ENCODE results near the gene C4orf46. TPM values are rescaled to one million over a fixed set of nuclear protein-coding genes. Genes with fewer than 3 reads are reported as not detected.

The C4orf46 gene
- total and polyA plus RNA-seq, 2 of the 4 experiments (the other 2 are of a cell fraction), result 8.1 to 10.0 TPM

- Histone ChIP-seq H3K9ac (ENCODE audit: low read depth, low read length) (no peak overlapping the region), H3K18ac (ENCODE audit: low read depth, low read length) (no peak overlapping the region), H3K4me2 (ENCODE audit: low read depth, low read length) (no peak overlapping the region), H3K4ac (ENCODE audit: low read depth, low read length) (no peak overlapping the region), H3K56ac (ENCODE audit: extremely low read depth, insufficient read depth, low read length) (no peak overlapping the region), H4K20me1 (ENCODE audit: insufficient read depth, low read length) (no peaks in the 10 kb centered on the region), H2BK120ac (ENCODE audit: low read depth, low read length) (no peak overlapping the region), H3K14ac (replicated peaks; ENCODE audit: low read depth, low read length) (no peak overlapping the region), H2AK5ac (ENCODE audit: low read depth, low read length) (no peak overlapping the region), H3K36me3 (ENCODE audit: control insufficient read depth, insufficient read depth, low read length) (no peaks in the 10 kb centered on the region), H2BK5ac (ENCODE audit: low read depth, low read length, poor library complexity, severe bottlenecking) (no peak overlapping the region), H2BK20ac (ENCODE audit: low read depth, low read length) (no peak overlapping the region), H2AFZ (replicated peaks; ENCODE audit: low read length, poor library complexity) (no peak overlapping the region), H3K9me1 (ENCODE audit: insufficient read depth, low read length) (no peaks in the 10 kb centered on the region), H3K27me3 (ENCODE audit: control insufficient read depth, insufficient read depth, low read length) (no peaks in the 10 kb centered on the region), H4K91ac (ENCODE audit: insufficient read depth, low read depth, low read length) (no peak overlapping the region), H3K27ac (ENCODE audit: insufficient read depth, low read length) (no peak overlapping the region), H3K4me3 (ENCODE audit: insufficient read depth, low read depth, low read length) (no peak overlapping the region), H3K4me1 (ENCODE audit: control insufficient read depth, insufficient read depth, low read length) (no peaks in the 10 kb centered on the region), H3K23ac (ENCODE audit: low read depth, low read length) (no peak overlapping the region), H3K9me3 (ENCODE audit: control insufficient read depth, insufficient read depth, low read length) (no peaks in the 10 kb centered on the region), H4K5ac (ENCODE audit: low read depth, low read length) (no peak overlapping the region), H3K79me1 (ENCODE audit: low read depth in 1 of 2, low read length in 2 of 2) (peaks cover 2 to 21% of the 10 kb centered on the region in 2 experiments; a peak in 2 of 4 replicates), H4K8ac (ENCODE audit: low read depth in 2 of 2, low read length in 2 of 2) (no peak overlapping the region), H2AK9ac (replicated peaks; ENCODE audit: low read depth, low read length, poor library complexity) (no peak overlapping the region), H2BK15ac (ENCODE audit: low read depth, low read length) (no peak overlapping the region)
- in situ Hi-C loops (cut with MboI; ENCODE audit: low sequenced_read_pairs), result no loop called here
- POLR2A ChIA-PET (ENCODE audit: unreplicated experiment), result interaction anchor here (0.7 kb wide), 1 partner anchor 10 kb away, joined by 3 read pairs; no protein-coding TSS in a partner anchor
- CTCF ChIA-PET, result interaction anchor here (0.6 to 2.0 kb wide), 4 partner anchors 12 to 629 kb away, joined by 3 to 6 read pairs (median 4); no protein-coding TSS in a partner anchor
- intact Hi-C loops (cut with micrococcal nuclease), result no loop called here
- DNase-seq (peak; percentile 25), ATAC-seq (ENCODE audit: low read depth) (no peak)
- TF ChIP-seq FOS (IDR thresholded peaks at IDR 0.05; ENCODE audit: low read depth, low read length), result no peak
- TF ChIP-seq RAD21 (IDR thresholded peaks at IDR 0.05; ENCODE audit: low read length), result peak; percentile 27; the same call in 1 of the 2 replicates
- no peak for TF ChIP-seq MAZ (IDR thresholded peaks at IDR 0.05; ENCODE audit: borderline replicate concordance, low read depth, low read length)
- no peak for TF ChIP-seq CHD1 (IDR thresholded peaks at IDR 0.05; ENCODE audit: low read depth, low read length)
- no peak for TF ChIP-seq RFX5 (IDR thresholded peaks at IDR 0.05; ENCODE audit: low read depth, low read length)
- TF ChIP-seq POLR2A (IDR thresholded peaks at IDR 0.05; ENCODE audit: low read depth, low read length), result no peak
- TF ChIP-seq ELK1 (IDR thresholded peaks at IDR 0.05; ENCODE audit: borderline replicate concordance, low read depth, low read length), result no peak
- no peak for TF ChIP-seq CEBPB (IDR thresholded peaks at IDR 0.05; ENCODE audit: low read depth, low read length)
- TF ChIP-seq SMC3 (IDR thresholded peaks at IDR 0.05; ENCODE audit: low read depth, low read length), result no peak
- no peak for TF ChIP-seq NFE2L2 (IDR thresholded peaks at IDR 0.05; ENCODE audit: low read depth, low read length)
- no peak for TF ChIP-seq MXI1 (IDR thresholded peaks at IDR 0.05; ENCODE audit: borderline replicate concordance, low read depth, low read length)
- TF ChIP-seq CTCF (conservative IDR thresholded peaks at IDR 0.05; ENCODE audit: low read depth, low read length), result peak; percentile 39
- no peak for TF ChIP-seq BHLHE40 (IDR thresholded peaks at IDR 0.05; ENCODE audit: low read depth, low read length)
- TF ChIP-seq RCOR1 (IDR thresholded peaks at IDR 0.05; ENCODE audit: insufficient replicate concordance, low read length), result no peak
- TF ChIP-seq MAFK (IDR thresholded peaks at IDR 0.05; ENCODE audit: low read depth, low read length), result no peak
- TF ChIP-seq USF2 (IDR thresholded peaks at IDR 0.05; ENCODE audit: low read depth, low read length), result no peak
- WGBS, 2 experiments (ENCODE audit: extremely low coverage in 2 of 2, insufficient read length in 1 of 2), result no CpG with 5 or more reads among the region's 3 CpGs
- BruUV-seq (replicated peaks), result no TSS peak
- dilution Hi-C loops (cut with HindIII; ENCODE audit: low sequenced_read_pairs, unreplicated experiment), result no loop called here
Observed at GRCh38 chr4:158667651-158668198, 4.0 kb downstream of the C4orf46 start.
